Colon (tissue), 2 donors: ENCODE data around the gene MMP14.

ENCODE experiments used
- FAIRE-seq: peaks from 2 replicates; lab custom pipeline; 2012; peaks lifted over from hg19 to GRCh38; lab: Jason Lieb, UNC
- donor health status: control.
- donor health status: control.

MMP14 gene

GRCh38 chr14:22861651-22862050 is 25.3 kb downstream of the MMP14 start:
- no peak for FAIRE-seq

- no peak for FAIRE-seq
These were observed 28.6 kb downstream of the MMP14 start for GRCh38 chr14:22864979-22865378.

GRCh38 chr14:22865424-22866405 is 29.3 kb downstream of the MMP14 start:
- FAIRE-seq = no peak

- FAIRE-seq = no peak
These were observed 30.5 kb downstream of the MMP14 start for GRCh38 chr14:22866874-22867273.

GRCh38 chr14:22870811-22871223 is 34.4 kb downstream of the MMP14 start:
- no peak for FAIRE-seq

GRCh38 chr14:22871224-22872032 is 35.0 kb downstream of the MMP14 start, which contains the start of gene LRP10:
LRP10 (plus strand) TSS chr14:22871740; CDS start chr14:22872304, 564 bp downstream.
- FAIRE-seq = no peak

GRCh38 chr14:22872033-22872832 is 35.8 kb downstream of the MMP14 start:
- no peak for FAIRE-seq

GRCh38 chr14:22872833-22873520 is 36.6 kb downstream of the MMP14 start:
- FAIRE-seq = no peak

GRCh38 chr14:22875003-22875747 is 38.8 kb downstream of the MMP14 start:
- no peak for FAIRE-seq

- FAIRE-seq = no peak
These were observed 39.4 kb downstream of the MMP14 start for GRCh38 chr14:22875748-22876319.

GRCh38 chr14:22877000-22877501 is 40.7 kb downstream of the MMP14 start:
- no peak for FAIRE-seq

- FAIRE-seq = no peak
These were observed 42.2 kb downstream of the MMP14 start for GRCh38 chr14:22878271-22879246.

- FAIRE-seq = no peak
These were observed 45.7 kb downstream of the MMP14 start for GRCh38 chr14:22882064-22882463.

- no peak for FAIRE-seq
These were observed 46.3 kb downstream of the MMP14 start for GRCh38 chr14:22882529-22883172.

- no peak for FAIRE-seq
These were observed 47.0 kb downstream of the MMP14 start, which contains the start of gene REM2 for GRCh38 chr14:22883173-22883976. REM2 (plus strand) TSS chr14:22883222; CDS start chr14:22883288, 66 bp downstream.

- FAIRE-seq = no peak
These were observed 47.8 kb downstream of the MMP14 start for GRCh38 chr14:22884076-22884737.
